GM19328 (cell line): ENCODE data around the gene CGRRF1.

Experiments used
- ATAC-seq: cut with Tn5 transposase; IDR thresholded peaks from one replicate; pipeline ENCODE4 v1.9.1; 2021; ENCODE audit warnings: mild to moderate bottlenecking, moderate library complexity; ENCODE audit not compliant: unreplicated experiment

CGRRF1 gene

GRCh38 chr14:54572316-54572715 is 62.6 kb downstream of the CGRRF1 start:
- ATAC-seq = no peak

GRCh38 chr14:54574528-54574927 is 64.8 kb downstream of the CGRRF1 start:
- ATAC-seq = no peak

GRCh38 chr14:54577494-54577893 is 67.8 kb downstream of the CGRRF1 start:
- ATAC-seq = no peak

- ATAC-seq = no peak
Observed at GRCh38 chr14:54577977-54578376, 68.3 kb downstream of the CGRRF1 start.

- no peak for ATAC-seq
Observed at GRCh38 chr14:54579621-54580020, 69.9 kb downstream of the CGRRF1 start.

GRCh38 chr14:54580933-54581332 is 71.2 kb downstream of the CGRRF1 start:
- ATAC-seq = no peak

- no peak for ATAC-seq
Observed at GRCh38 chr14:54582334-54582733, 72.6 kb downstream of the CGRRF1 start.

- ATAC-seq = no peak
Observed at GRCh38 chr14:54584097-54584496, 74.4 kb downstream of the CGRRF1 start.

GRCh38 chr14:54585214-54585613 is 75.5 kb downstream of the CGRRF1 start:
- ATAC-seq = no peak
